Measurements from ENCODE around the gene EEF2. TPM values are rescaled to one million over a fixed set of nuclear protein-coding genes. Genes with fewer than 3 reads are reported as not detected.

EEF2 gene
- total and polyA plus RNA-seq, 8 donors, result 1,467 to 2,064 (median 1,800) TPM

DNA sequence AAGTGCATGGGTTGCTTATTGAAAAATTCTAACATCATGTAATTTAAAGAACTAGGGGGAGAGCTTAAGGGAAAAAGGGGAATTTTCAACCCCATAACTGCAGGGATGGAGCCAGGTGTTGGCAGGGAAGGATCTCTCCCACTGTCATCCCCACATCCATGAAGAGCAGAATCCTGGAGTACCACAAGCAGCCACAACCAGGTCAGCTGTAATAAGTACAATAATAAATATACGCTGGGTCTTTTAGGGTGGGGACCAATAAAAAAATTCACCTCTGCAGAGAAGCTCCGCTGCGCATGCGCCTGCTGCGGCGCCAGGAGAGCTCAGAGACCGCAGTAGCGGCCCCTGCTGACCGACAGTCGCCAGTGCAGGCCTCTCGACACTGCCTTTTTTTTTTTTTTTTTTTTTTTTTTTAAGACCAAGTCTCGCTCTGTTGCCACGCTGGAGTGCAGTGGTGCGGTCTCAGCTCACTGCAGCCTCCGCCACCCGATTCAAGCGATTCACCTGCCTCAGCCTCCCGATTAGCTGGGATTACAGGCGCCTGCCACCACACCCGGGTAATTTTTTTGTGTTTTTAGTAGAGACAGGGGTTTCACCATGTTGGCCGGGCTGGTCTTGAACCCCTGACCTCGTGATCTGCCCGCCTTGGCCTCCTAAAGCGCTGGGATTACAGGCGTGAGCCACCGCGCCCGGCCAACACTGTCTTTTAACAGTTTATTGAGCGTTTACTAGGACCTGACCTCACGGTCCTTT, 2.5 kb upstream of the EEF2 start:
- ATAC-seq (peak; percentile 63), DNase-seq (peak in 3 of 4 donors; percentile 90 to 96 (median 93))
- peaks cover 0 to 16% of the 10 kb centered on the region in 2 donors for H3K36me3 ChIP-seq
- no peak overlapping the region for H3K27ac ChIP-seq
- no peaks in the 10 kb centered on the region for H3K27me3 ChIP-seq
- TF ChIP-seq, protein P1, sequence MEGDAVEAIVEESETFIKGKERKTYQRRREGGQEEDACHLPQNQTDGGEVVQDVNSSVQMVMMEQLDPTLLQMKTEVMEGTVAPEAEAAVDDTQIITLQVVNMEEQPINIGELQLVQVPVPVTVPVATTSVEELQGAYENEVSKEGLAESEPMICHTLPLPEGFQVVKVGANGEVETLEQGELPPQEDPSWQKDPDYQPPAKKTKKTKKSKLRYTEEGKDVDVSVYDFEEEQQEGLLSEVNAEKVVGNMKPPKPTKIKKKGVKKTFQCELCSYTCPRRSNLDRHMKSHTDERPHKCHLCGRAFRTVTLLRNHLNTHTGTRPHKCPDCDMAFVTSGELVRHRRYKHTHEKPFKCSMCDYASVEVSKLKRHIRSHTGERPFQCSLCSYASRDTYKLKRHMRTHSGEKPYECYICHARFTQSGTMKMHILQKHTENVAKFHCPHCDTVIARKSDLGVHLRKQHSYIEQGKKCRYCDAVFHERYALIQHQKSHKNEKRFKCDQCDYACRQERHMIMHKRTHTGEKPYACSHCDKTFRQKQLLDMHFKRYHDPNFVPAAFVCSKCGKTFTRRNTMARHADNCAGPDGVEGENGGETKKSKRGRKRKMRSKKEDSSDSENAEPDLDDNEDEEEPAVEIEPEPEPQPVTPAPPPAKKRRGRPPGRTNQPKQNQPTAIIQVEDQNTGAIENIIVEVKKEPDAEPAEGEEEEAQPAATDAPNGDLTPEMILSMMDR (IDR thresholded peaks at IDR 0.05), result peak; percentile 85 to 96
- peaks cover 20 to 47% of the 10 kb centered on the region in 2 donors for H3K4me1 ChIP-seq
- H3K4me3 ChIP-seq, result peak overlapping the region in 1 of 2 donors; percentile 94
- intact Hi-C loops (cut with DNase I), result no loop called here
- H3K9me3 ChIP-seq, result no peaks in the 10 kb centered on the region

DNA sequence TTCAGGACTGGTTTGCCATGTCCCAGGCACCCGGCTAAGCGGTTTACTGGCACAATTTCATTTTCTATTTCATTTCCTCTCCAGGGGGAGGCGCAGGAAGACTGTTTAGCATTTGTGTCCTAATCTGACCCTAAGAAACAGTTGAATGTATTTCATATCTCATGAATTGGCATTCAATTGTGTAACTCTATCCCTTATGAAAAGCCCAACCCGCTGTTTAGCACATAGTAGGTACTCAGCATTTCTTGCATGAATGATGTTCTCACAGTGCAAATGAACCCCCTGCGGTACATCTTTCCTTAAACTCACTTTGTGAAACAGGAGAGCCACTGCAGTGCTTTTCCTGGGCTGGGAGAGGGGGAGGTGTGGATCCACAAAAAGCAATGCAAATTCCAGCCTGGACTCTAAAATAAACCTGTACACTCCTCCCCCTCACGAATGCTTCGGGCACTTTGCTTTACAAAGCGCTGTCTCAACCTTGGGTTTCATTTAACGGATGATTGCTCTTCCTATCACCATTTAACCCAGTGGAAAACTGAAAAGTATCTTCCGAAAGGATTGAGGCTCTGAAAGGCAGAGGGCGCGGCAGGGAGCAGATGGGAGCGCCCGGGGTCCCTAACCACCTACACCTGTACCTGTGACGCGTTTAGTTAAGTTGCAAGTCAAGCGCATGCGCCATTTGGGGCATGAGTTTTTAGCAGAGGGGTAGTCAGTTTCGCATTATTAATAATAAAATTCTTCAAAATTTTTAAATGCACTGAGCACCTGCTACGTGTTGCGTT, 1.2 kb upstream of the EEF2 start:
- TF ChIP-seq, protein P1 (IDR thresholded peaks at IDR 0.05), result peak; percentile 38 to 47
- intact Hi-C loops (cut with DNase I), result no loop called here
- peaks cover 20 to 61% of the 10 kb centered on the region in 2 donors for H3K4me1 ChIP-seq
- H3K27ac ChIP-seq, result peak overlapping the region; percentile 62 to 96
- H3K27me3 ChIP-seq, result no peaks in the 10 kb centered on the region
- ATAC-seq (peak; percentile 63), DNase-seq (peak in 1 of 4 donors; percentile 72)
- H3K36me3 ChIP-seq, result peaks cover 5 to 29% of the 10 kb centered on the region in 2 donors
- H3K9me3 ChIP-seq, result no peaks in the 10 kb centered on the region
- H3K4me3 ChIP-seq, result peak overlapping the region; percentile 79 to 94

DNA sequence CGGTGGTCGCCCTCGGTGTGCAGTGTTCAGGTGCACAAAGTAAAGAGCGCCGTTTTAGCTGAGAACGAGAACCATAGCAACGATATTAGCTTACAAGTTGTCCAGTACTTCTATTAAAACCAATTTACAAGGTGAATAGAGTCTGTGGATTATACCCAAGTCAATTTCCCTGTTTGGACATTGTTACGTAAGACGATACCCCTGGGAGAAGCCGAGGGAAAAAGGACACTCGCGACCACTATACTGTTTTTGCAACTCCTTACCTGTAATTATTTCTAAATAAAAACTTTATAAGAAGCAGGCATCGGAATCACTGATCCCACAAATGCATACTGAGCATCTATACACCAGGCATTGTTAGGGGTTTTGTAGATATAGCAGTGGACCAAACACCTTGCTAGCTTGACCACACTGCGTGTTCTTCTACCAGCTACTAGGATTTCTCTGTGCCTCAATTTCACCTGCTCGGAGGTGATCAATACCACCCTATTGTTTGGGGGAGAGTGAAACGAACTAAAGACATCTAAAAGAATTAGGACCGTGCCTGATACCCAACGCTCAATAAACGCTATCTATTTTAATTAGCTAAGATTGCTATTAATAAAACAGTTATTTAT, 488 bp upstream of the EEF2 start:
- ATAC-seq (no peak), DNase-seq (no peak)
- peak overlapping the region; percentile 79 to 94 for H3K4me3 ChIP-seq
- peak overlapping the region; percentile 62 to 96 for H3K27ac ChIP-seq
- no peaks in the 10 kb centered on the region for H3K9me3 ChIP-seq
- intact Hi-C loops (cut with DNase I), result no loop called here
- H3K36me3 ChIP-seq, result peaks cover 11 to 36% of the 10 kb centered on the region in 2 donors
- H3K27me3 ChIP-seq, result no peaks in the 10 kb centered on the region
- TF ChIP-seq, protein P1 (IDR thresholded peaks at IDR 0.05), result no peak
- peaks cover 20 to 68% of the 10 kb centered on the region in 2 donors for H3K4me1 ChIP-seq

DNA sequence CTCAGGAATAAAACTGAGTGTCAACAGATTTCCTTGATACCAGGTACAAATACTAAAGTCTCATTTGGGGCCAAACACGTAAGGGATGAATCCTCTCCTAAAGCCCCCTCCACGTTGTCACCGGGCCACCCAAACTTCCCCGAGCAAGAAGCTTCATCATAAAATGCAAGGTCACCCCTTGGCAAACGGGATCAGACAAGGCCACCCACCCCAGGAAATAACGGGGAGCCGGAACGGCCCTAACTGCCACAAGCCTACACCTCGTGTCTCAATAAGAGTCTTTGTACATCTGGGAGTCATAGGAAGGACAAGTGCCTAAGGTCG, 717 bp downstream of the EEF2 start:
- Histone ChIP-seq H3K4me1 (peaks cover 20 to 80% of the 10 kb centered on the region in 2 donors), H3K4me3 (peak overlapping the region; percentile 79 to 94), H3K27ac (peak overlapping the region; percentile 92 to 96), H3K9me3 (no peaks in the 10 kb centered on the region), H3K27me3 (no peaks in the 10 kb centered on the region), H3K36me3 (peaks cover 13 to 48% of the 10 kb centered on the region in 2 donors)
- TF ChIP-seq, protein P1 (IDR thresholded peaks at IDR 0.05), result no peak
- no peak for DNase-seq
- no peak for ATAC-seq
- intact Hi-C loops (cut with DNase I), result no loop called here

Measured in left lung (tissue), 10 donors.